ENCODE results near the gene TNFRSF25.
"Not testable (repeated sequence)": the region's sequence is repeated elsewhere in the genome, so short reads cannot be mapped to it uniquely, and the experiment has no call there.

Gene TNFRSF25

GRCh38 chr1:6501279-6501813 lies 35.4 kb upstream of the TNFRSF25 start:
- DNase-seq, result no peak

- no peak for DNase-seq
Measured at GRCh38 chr1:6500544-6501278, 34.7 kb upstream of the TNFRSF25 start.

GRCh38 chr1:6499296-6499695 lies 33.3 kb upstream of the TNFRSF25 start:
- no peak for DNase-seq

GRCh38 chr1:6498576-6499111 lies 32.7 kb upstream of the TNFRSF25 start:
- no peak for DNase-seq

- no peak for DNase-seq
Measured at GRCh38 chr1:6497867-6498575, 32.0 kb upstream of the TNFRSF25 start.

GRCh38 chr1:6497215-6497866 lies 31.4 kb upstream of the TNFRSF25 start:
- no peak for DNase-seq

GRCh38 chr1:6496890-6497214 lies 30.9 kb upstream of the TNFRSF25 start:
- DNase-seq, result no peak

GRCh38 chr1:6496365-6496721 lies 30.4 kb upstream of the TNFRSF25 start:
- no peak for DNase-seq

GRCh38 chr1:6495540-6496364 lies 29.8 kb upstream of the TNFRSF25 start:
- no peak for DNase-seq

- DNase-seq, result no peak
Measured at GRCh38 chr1:6495041-6495441, 29.1 kb upstream of the TNFRSF25 start.

GRCh38 chr1:6494627-6495026 lies 28.7 kb upstream of the TNFRSF25 start:
- no peak for DNase-seq

- DNase-seq, result not testable (repeated sequence)
Measured at GRCh38 chr1:6493834-6494223, 27.9 kb upstream of the TNFRSF25 start.

- DNase-seq, result no peak
Measured at GRCh38 chr1:6491966-6492365, 26.0 kb upstream of the TNFRSF25 start.

GRCh38 chr1:6491480-6491962 lies 25.5 kb upstream of the TNFRSF25 start, which contains the start of gene PLEKHG5:
Gene PLEKHG5 (minus strand): TSS chr1:6491667. CDS start chr1:6477571, 14,096 bp downstream.
- no peak for DNase-seq

GRCh38 chr1:6491081-6491449 lies 25.1 kb upstream of the TNFRSF25 start:
- DNase-seq, result no peak

GRCh38 chr1:6490181-6491080 lies 24.5 kb upstream of the TNFRSF25 start:
- DNase-seq, result no peak

- no peak for DNase-seq
Measured at GRCh38 chr1:6489799-6490180, 23.8 kb upstream of the TNFRSF25 start.

GRCh38 chr1:6489383-6489765 lies 23.4 kb upstream of the TNFRSF25 start:
- no peak for DNase-seq

GRCh38 chr1:6488602-6489382 lies 22.8 kb upstream of the TNFRSF25 start:
- DNase-seq, result no peak

GRCh38 chr1:6487804-6488484 lies 22.0 kb upstream of the TNFRSF25 start:
- DNase-seq, result no peak

Measured in NCI-H1417 treated with DMSO at 0.1 percent for 48 hours (cell line).